ENCODE measurements around the gene C1QTNF3.

- TF ChIP-seq REST (IDR thresholded peaks at IDR 0.05; ENCODE audit: unreplicated experiment) (no peak), EZH2 (IDR thresholded peaks at IDR 0.05; ENCODE audit: low read depth, unreplicated experiment) (no peak), CTCF (conservative IDR thresholded peaks at IDR 0.05; ENCODE audit: low read depth in 2 of 2) (no peak)
These were observed 22.3 kb downstream of the C1QTNF3 start for GRCh38 chr5:34020726-34021125.

Measured in GM23338 (cell line).